GM12892 (cell line): Measurements from ENCODE around the gene SLC9C2.

Experiments used
- POLR2A ChIP-seq: IDR thresholded peaks from 2 replicates; pipeline ENCODE4 v1.6.1; 2011; ENCODE audit warnings: low read depth, low read length, control low read depth
- POLR2AphosphoS5 ChIP-seq: IDR thresholded peaks from 2 replicates; pipeline ENCODE4 v1.6.1; 2011; ENCODE audit warnings: low read depth, low read length, control low read depth
- TAF1 ChIP-seq: IDR thresholded peaks from 2 replicates; pipeline ENCODE4 v1.6.1; 2011; ENCODE audit warnings: low read depth, mild to moderate bottlenecking, control low read depth, low read length, borderline replicate concordance

- TF ChIP-seq POLR2AphosphoS5, result no peak
- no peak for TF ChIP-seq POLR2A
- TF ChIP-seq TAF1, result no peak
Observed at GRCh38 chr1:173608503-173609216, 5.8 kb upstream of the SLC9C2 start.
